HG02885 (cell line): ENCODE results near the gene CDC42EP3.

Source experiments
- ATAC-seq: cut with Tn5 transposase; IDR thresholded peaks from one replicate; pipeline ENCODE4 v1.9.1; 2021; ENCODE audit warnings: mild to moderate bottlenecking; ENCODE audit not compliant: unreplicated experiment, poor library complexity

Gene CDC42EP3

GRCh38 chr2:37658682-37659081, 12.8 kb downstream of the CDC42EP3 start:
- ATAC-seq = no peak

GRCh38 chr2:37657471-37657870, 14.0 kb downstream of the CDC42EP3 start:
- ATAC-seq = no peak

GRCh38 chr2:37656512-37657423, 14.7 kb downstream of the CDC42EP3 start:
- no peak for ATAC-seq

DNA sequence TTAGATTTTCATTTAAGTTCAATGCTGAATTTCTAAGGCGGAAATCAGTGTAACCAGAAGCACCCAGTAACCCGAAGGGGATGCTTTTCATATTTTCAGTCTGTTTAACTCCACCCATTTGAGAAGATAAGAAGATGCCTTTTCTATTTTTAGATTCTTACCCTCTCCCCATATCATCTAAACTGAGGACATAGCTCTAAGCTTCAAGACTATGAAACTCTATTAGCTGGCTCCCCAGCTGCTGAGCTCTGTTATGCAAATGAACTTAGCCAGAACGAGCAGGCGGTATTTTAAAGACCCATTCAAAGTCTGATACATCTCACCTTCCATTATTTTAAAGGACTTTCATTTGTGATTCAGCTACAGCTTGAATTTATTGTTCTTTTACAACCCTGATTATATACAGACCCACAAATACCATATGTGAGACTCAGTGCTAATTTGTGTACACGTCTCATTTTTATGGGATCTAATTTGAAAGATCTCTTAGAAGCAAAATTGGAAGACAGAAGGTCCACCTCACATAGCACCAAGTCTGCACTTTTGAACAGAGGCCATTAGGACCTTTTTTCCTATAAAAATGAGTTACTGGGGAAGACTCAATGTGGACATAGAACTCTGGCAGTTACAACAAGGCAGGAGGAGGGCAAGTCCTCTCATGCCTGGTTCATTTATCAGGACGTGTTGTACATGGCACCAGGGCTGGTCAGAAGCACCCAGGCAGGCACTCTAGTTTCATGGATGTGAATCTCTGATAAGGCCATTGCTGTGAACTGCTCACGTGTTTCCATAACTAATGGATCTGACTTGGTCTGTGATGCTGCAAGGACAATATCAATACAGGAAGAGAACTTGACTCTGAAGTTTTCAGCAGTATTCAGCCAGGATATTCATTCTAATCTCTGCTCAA, 16.3 kb downstream of the CDC42EP3 start:
- ATAC-seq = peak; percentile 82

DNA sequence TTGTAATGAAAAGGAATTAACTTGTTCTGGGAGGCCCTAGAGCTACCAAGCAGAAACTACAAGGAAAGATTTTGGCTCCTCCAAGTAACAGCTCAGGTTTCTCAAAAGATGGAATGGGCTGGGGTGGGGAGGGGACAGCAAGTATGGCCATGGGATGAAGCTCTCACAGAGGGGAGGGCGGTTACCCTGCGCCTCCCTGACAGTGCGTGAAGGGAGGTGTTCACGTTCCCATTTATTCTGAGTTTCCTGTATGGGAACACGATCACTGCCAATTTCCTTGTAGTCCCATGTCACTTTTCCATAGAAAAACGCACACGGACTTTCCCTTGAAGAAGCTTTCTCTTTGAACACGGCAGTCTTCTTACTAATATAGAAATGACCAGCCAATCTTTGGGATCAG, 17.0 kb downstream of the CDC42EP3 start:
- no peak for ATAC-seq

GRCh38 chr2:37653805-37654378, 17.6 kb downstream of the CDC42EP3 start:
- peak; percentile 45 for ATAC-seq

- no peak for ATAC-seq
Measured at GRCh38 chr2:37653093-37653492, 18.3 kb downstream of the CDC42EP3 start.

- ATAC-seq = no peak
Measured at GRCh38 chr2:37652199-37652640, 19.2 kb downstream of the CDC42EP3 start.

- ATAC-seq = no peak
Measured at GRCh38 chr2:37650548-37651093, 20.8 kb downstream of the CDC42EP3 start.

- no peak for ATAC-seq
Measured at GRCh38 chr2:37649518-37649917, 21.9 kb downstream of the CDC42EP3 start.

- ATAC-seq = no peak
Measured at GRCh38 chr2:37648331-37649011, 23.0 kb downstream of the CDC42EP3 start.

DNA sequence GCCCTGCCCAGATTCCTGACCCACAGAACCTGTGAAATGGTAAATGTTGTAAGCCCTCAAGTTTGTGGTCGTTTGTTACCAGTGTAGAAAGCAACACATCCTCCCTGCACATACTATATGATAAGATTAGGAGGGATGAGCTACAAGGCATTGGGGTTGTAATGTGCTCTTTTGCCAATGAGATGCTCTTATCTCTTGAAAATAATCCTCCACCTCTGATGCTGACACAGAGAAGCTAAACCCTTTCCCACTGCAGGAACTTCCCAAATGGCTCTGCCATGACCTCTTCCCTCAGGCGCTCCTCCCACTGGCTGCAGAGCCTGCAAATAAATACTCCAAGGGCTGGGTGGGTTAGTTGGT, 23.5 kb downstream of the CDC42EP3 start:
- no peak for ATAC-seq

DNA sequence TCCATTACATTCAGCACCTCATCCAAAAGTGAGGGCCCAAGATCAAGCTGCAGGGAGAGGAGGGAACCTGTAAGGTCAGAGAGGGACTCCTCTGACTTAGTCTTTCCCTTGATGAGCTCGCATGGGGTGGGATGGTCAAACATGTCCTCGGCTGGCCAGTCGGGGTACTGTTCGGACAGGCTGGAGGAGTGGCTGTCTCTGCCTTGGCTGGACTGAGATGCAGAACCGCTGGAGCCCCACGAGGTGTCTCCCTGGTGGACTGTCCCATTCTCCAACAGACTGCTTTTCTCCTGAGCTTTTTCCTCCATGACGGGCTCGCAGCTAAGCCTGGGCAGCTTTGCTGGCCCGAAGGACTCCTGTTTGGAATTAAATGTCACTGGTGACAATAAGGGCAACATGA, 25.6 kb downstream of the CDC42EP3 start:
- no peak for ATAC-seq

GRCh38 chr2:37645362-37645761, 26.1 kb downstream of the CDC42EP3 start:
- no peak for ATAC-seq

DNA sequence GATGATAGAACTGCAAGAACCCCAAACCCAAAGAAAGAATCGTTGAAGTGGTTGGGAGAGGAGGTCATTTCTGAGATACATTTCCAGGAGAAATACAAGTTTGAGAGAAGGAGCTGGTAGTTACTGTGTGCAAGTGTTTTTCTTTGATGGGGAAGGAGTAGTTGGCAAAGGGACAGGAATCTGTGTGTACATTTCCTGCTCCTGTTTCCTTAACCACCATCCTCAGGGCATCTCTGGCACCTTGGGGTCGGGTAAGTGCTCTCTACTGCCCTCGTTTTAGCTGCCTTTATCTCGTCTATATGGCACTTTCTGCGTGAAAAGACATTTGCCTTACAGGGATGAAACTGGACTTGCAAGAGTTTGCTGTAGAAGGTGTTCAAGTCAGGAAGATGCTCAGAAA, 27.3 kb downstream of the CDC42EP3 start:
- ATAC-seq = no peak

GRCh38 chr2:37643730-37644078, 27.7 kb downstream of the CDC42EP3 start:
- ATAC-seq = no peak

DNA sequence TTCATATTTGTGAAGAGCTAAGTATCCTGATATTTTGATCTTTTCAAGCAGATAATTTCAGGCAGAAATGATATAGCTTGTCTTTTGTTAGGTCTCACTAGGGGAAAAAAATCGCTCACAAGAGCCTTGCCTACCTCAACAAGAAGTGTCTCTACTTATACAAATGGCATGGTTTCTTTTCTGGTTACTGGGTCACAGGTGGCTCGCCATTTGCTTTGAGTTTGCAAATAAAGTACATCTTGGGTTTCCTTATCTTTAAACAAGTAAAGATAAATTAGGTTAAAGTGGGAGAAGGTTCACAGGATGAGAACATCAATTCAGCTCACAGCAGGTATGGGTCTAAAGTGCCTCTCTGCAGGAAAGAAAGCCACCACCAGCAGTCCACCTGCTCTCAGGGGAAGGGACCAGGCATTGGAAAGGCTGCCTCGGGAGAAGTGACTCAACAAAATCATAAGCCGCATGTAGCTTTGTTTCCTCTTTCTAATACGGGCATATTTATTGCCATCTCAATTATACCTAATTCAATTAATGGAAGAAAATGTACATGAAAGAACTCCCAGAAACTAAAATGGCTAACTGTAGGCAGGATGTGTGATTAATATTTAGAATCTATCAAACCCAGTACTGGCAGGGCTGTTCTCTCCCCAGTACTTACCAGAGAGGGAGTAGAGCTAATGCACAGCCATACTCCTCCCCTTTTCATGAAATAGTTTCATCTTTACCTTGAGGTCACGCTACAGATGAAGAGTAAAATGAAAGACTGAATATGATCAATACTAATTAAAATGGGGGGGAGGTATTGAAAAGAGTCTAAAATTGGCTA, 28.3 kb downstream of the CDC42EP3 start:
- ATAC-seq = no peak

DNA sequence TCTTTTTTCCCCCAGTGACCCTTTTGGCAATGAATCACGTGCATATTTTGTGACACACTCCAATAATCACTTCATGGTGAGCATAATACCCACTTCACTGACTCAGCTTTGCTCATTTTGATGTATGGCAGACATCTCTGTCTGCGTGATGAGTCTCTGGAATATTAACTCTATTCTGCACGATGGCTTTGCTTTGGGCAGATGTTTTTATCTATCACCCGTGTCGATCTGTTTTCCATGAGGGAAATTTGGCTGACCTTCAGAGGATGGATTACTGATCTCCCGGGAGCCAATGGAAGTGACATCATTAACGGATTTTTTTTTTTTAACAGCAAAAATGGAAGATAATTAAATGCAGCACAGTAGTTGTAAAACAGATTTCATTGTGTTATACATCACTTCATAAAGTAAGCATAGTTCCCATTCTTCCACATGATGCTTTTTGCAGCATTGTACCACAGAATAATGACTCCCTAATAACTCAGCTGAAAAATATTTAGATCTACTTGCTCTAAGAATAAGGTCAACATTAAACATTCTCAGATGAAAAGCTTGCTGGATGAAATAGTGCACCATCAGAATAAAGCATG, 29.8 kb downstream of the CDC42EP3 start:
- no peak for ATAC-seq

- no peak for ATAC-seq
Measured at GRCh38 chr2:37639631-37640030, 31.8 kb downstream of the CDC42EP3 start.
